ENCODE measurements around the gene CRADD.
"Not testable (repeated sequence)": the region's sequence is repeated elsewhere in the genome, so short reads cannot be mapped to it uniquely, and the experiment has no call there.

Gene CRADD

DNA sequence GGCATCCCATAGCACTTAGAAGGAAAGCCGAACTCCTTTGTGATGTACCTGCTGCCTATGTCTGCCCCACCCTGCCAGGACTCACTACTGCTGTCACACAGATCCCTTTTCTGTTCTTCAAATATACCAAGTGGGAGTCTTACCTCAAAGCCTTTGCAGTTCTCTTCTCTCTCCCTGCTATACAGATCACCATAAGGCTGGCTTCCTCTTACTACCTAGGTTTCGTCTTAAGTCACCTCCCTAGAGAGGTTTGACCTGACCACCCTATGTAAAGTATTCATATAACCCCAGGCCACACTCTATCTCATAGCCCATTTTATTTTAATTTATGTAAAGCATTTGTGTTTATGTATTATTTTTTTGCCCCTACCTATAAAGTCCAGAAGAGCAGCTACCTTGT lies 117.6 kb downstream of the CRADD start:
- Mint-ChIP-seq H3K27ac (no peak overlapping the region), H3K4me3 (no peak overlapping the region), H3K36me3 (ENCODE audit: low read depth) (peaks cover 1% of the 10 kb centered on the region), H3K27me3 (ENCODE audit: low read depth) (peaks cover 4% of the 10 kb centered on the region), H3K4me1 (ENCODE audit: low read depth) (peaks cover 18% of the 10 kb centered on the region), H3K9me3 (no peaks in the 10 kb centered on the region)

DNA sequence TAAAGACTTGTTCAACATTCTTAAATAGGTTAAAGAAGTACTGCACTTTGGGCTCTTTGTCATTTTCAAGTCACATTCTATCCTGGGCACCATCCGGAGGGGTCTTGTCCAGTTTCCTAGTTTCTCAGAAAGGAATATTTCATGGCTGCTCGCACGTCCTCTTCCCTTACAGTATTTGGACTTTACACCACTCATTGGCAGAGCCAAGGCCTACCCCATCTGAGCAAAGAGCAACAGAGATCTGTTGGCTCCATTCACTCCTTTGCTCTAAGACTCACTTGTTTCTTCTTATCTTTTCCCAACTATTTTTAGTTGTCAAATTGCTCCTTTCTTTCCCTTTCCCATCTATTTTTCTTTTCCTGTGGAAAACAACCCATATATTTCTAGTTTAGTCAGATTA lies 118.2 kb downstream of the CRADD start:
- H3K27me3 Mint-ChIP-seq (ENCODE audit: low read depth), result peaks cover 4% of the 10 kb centered on the region
- peaks cover 1% of the 10 kb centered on the region for H3K36me3 Mint-ChIP-seq (ENCODE audit: low read depth)
- H3K27ac Mint-ChIP-seq, result no peak overlapping the region

DNA sequence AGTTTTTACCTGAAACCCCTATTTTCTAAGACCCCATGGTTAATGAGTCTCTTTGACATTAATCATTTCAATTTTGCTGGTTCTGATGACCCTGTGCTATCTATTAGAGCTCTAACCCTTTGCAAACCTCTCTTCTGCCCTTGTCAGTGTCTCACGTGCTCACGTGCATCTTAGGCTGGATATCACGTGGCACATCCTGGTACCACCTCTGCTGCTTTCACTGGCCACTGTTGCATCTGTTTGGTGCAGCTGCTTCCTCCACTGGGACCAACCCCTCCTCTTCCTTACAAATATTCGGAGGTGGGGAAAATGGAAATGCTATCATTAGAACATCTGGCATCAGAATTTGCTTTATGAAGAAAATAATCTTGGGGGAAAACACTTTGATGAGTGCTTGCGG lies 119.6 kb downstream of the CRADD start:
- peaks cover 6% of the 10 kb centered on the region for H3K4me1 Mint-ChIP-seq (ENCODE audit: low read depth)
- no peaks in the 10 kb centered on the region for H3K9me3 Mint-ChIP-seq
- peaks cover 4% of the 10 kb centered on the region for H3K36me3 Mint-ChIP-seq (ENCODE audit: low read depth)
- H3K27me3 Mint-ChIP-seq (ENCODE audit: low read depth), result peaks cover 4% of the 10 kb centered on the region
- no peak overlapping the region for H3K27ac Mint-ChIP-seq
- H3K4me3 Mint-ChIP-seq, result no peak overlapping the region

More for the DNA sequence above, 118.2 kb downstream of the CRADD start:
- no peak overlapping the region for H3K4me3 Mint-ChIP-seq
- H3K9me3 Mint-ChIP-seq, result no peaks in the 10 kb centered on the region
- peaks cover 13% of the 10 kb centered on the region for H3K4me1 Mint-ChIP-seq (ENCODE audit: low read depth)

DNA sequence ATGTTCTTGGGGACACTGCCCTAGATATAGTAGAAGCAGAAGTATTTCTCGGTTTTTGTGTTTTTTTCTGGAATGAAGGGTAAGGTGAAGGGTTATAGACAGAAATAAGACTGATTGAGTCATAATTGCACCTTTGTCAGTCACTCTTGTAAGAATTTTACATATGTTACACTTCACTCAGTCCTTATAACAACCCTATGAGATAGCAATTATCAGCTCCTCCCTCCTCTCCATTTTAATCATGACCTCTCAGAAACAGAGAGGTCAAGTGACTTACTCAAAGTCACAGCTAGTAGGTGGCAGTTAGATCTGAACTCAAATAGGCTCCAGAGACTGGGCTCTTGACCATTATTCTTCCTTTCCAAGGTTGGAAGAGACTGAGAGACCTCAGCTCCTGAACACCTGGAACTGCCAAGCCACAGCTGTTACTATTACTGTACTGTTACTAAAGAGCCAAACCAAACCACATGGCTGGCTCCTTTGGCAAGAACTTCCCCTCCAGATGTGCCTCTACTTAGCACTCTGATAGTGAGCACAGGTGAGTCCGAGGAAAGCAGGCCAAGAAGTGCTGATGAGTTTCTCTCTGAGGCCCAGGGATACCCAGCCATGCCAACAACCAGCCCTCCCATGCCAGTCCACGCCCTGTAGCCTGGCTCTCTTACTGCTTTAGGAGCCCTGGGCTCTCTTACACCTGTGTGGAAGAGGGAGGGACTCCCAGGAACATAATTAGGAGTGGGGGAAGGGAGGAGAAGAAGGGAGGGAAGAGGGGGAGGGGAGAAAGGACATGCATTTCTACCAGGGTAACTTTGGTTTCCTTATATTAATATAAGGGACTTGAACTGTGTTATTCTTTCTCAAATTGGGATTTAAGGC lies 121.3 kb downstream of the CRADD start:
- peaks cover 9% of the 10 kb centered on the region for H3K36me3 Mint-ChIP-seq (ENCODE audit: low read depth)
- H3K27ac Mint-ChIP-seq, result no peak overlapping the region
- H3K27me3 Mint-ChIP-seq (ENCODE audit: low read depth), result no peaks in the 10 kb centered on the region
- no peaks in the 10 kb centered on the region for H3K9me3 Mint-ChIP-seq
- no peak overlapping the region for H3K4me3 Mint-ChIP-seq
- H3K4me1 Mint-ChIP-seq (ENCODE audit: low read depth), result peaks cover 18% of the 10 kb centered on the region

DNA sequence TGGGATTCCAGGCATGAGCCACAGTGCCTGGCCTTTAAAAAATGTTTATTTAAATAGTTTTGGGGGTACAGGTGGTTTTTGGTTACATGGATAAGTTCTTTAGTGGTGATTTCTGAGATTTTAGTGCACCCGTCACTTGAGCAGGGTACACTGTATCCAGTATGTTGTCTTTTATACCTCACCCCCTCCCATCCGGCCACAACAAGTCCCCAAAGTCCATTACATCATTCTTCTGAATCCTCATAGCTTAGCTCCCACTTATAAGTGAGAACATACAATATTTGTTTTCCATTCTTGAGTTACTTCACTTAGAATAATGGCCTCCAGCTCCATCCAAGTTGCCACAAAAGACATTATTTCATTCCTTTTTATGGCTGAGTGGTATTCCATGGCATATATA lies 124.5 kb downstream of the CRADD start:
- H3K27ac Mint-ChIP-seq; H3K36me3 Mint-ChIP-seq (ENCODE audit: low read depth); H3K27me3 Mint-ChIP-seq (ENCODE audit: low read depth); H3K9me3 Mint-ChIP-seq; H3K4me3 Mint-ChIP-seq: not testable (repeated sequence)
- H3K4me1 Mint-ChIP-seq (ENCODE audit: low read depth), result peaks cover 26% of the 10 kb centered on the region

DNA sequence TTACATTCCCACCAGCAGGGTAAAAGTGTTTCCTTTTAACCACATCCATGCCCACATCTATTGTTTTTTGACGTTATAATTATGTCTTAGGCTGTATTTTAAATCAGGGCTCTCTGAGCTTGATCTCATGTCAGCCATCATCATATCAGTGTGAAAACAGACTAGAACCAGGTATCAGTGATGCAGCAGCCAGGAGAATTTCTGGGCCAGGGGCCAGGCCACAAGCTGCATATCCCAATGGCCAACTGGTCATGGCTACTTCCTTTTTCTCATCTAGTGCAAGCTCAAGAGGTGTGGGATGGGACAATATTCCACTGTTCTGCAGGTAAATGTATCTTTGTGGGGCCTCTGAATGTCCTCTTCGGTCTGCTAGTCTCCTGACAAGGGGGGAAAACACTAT lies 125.1 kb downstream of the CRADD start:
- Mint-ChIP-seq H3K36me3 (ENCODE audit: low read depth) (peaks cover 9% of the 10 kb centered on the region), H3K9me3 (no peaks in the 10 kb centered on the region), H3K27me3 (ENCODE audit: low read depth) (no peaks in the 10 kb centered on the region), H3K4me1 (ENCODE audit: low read depth) (peaks cover 31% of the 10 kb centered on the region), H3K27ac (no peak overlapping the region), H3K4me3 (no peak overlapping the region)

DNA sequence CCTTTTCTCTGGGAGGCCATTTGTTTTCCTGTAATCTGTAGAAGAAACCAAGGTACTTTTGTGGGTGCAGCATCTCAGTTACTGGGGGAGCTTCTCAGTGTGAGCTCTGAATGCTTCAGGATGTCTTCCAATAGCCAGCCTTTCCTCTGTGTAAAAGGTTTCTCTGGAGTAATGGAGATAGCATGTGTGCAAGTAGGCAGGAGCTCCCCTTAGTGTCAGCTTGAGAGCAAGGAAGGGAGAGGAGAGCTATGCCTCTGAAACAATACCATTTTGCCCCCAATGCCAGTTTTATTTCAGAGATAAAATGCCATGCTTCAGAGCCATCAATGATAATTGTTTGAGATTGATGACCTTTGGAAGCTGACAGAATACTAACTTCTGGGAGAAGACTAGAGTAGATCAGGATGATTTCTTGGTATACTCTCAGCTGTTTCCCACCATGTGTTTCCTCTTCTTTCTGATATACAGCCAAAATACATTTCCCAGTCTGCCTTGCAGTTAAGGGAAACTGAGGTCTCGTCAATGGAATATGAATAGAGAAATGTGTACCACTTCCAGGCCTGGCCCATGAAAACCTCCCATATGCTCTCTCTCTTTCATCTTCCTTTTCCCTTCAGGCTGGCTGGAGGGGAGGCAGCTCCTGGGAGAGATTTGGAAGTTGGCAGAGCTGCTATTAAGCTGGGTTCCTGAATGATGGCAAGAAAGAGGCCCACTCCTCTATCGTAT lies 125.7 kb downstream of the CRADD start:
- Mint-ChIP-seq H3K27me3 (ENCODE audit: low read depth) (no peaks in the 10 kb centered on the region), H3K4me1 (ENCODE audit: low read depth) (peaks cover 32% of the 10 kb centered on the region), H3K27ac (no peak overlapping the region), H3K36me3 (ENCODE audit: low read depth) (peaks cover 9% of the 10 kb centered on the region), H3K4me3 (no peak overlapping the region), H3K9me3 (no peaks in the 10 kb centered on the region)

DNA sequence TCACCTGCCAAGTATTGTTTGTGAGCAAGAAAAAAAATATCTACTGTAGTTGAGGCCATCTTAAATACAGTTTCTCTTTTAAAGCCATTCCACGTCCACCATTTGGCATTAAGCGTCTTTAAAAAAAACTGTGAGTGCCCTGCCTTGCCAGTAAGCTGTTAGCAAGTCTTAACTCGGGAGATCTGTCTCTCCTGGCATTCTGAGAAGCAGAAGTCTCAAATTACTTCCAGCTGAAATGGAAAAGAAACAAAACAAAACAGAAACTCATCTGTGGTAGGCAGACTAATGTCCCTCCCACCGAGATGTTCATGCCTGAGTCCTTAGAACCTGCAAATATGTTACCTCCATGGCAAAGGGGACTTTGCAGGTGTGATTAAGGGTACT lies 126.2 kb downstream of the CRADD start:
- peaks cover 31% of the 10 kb centered on the region for H3K4me1 Mint-ChIP-seq (ENCODE audit: low read depth)
- H3K36me3 Mint-ChIP-seq (ENCODE audit: low read depth), result peaks cover 9% of the 10 kb centered on the region
- no peak overlapping the region for H3K4me3 Mint-ChIP-seq
- H3K27ac Mint-ChIP-seq, result no peak overlapping the region
- no peaks in the 10 kb centered on the region for H3K9me3 Mint-ChIP-seq
- no peaks in the 10 kb centered on the region for H3K27me3 Mint-ChIP-seq (ENCODE audit: low read depth)

DNA sequence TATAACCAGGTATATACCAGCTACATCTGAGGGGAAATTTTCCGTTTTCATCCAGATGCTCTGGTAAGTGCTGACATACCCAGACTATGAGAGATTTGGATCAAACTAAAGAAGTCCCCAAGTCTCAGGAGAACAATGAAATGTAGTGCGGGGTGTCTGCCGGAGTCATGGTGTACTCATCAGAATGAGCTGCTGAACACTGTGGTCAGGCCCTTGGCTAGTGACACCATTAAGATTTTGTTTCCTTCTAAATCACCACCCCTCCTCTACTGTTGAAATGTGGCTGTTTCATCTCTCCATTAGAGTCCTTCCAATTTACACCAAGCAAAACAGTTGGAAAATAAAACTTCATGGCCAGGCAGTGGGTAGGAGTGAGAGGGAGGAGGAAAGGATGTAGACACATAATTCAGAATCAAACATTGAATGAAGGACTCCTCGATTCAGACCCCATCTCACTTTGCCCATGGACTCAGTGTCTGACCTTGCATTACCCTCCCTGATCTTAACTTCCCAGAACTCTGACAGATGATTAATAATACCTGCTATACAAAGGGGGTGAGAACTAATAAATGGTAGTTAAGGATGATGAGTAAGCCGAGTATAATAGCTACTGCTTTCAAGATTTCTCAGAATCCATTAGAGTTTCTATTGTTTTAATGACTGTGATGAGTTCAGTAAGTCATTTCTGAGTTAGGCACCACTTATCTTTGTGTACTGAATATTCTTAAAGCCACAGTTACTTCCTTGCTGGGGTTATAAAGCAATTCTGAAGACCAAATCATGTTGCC lies 127.4 kb downstream of the CRADD start:
- H3K27me3 Mint-ChIP-seq (ENCODE audit: low read depth), result no peaks in the 10 kb centered on the region
- H3K9me3 Mint-ChIP-seq, result no peaks in the 10 kb centered on the region
- no peak overlapping the region for H3K27ac Mint-ChIP-seq
- H3K4me3 Mint-ChIP-seq, result no peak overlapping the region
- H3K4me1 Mint-ChIP-seq (ENCODE audit: low read depth), result peaks cover 30% of the 10 kb centered on the region
- peaks cover 9% of the 10 kb centered on the region for H3K36me3 Mint-ChIP-seq (ENCODE audit: low read depth)

DNA sequence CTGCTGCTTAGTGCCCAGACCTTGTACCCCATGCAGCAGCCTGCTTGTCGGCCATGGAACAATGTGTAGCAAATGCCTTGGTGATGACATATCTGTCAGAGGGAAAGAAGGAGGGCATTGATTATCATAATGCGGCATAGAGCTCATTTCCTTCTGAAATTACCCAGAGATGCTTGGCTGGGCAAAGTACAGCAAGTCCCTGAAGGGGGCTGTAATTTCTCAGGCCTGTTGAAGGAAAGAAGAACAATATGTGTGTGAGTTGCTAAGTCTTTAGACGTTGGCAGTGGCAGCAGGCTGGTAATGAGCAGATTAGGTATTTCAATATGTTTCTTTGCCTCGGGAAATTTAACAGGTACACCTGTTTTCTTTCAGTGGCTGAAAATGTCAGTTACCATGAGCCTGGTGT lies 128.6 kb downstream of the CRADD start:
- H3K27ac Mint-ChIP-seq, result no peak overlapping the region
- H3K4me1 Mint-ChIP-seq (ENCODE audit: low read depth), result peaks cover 30% of the 10 kb centered on the region
- H3K4me3 Mint-ChIP-seq, result no peak overlapping the region
- H3K9me3 Mint-ChIP-seq, result no peaks in the 10 kb centered on the region
- H3K36me3 Mint-ChIP-seq (ENCODE audit: low read depth), result peaks cover 6% of the 10 kb centered on the region
- no peaks in the 10 kb centered on the region for H3K27me3 Mint-ChIP-seq (ENCODE audit: low read depth)

DNA sequence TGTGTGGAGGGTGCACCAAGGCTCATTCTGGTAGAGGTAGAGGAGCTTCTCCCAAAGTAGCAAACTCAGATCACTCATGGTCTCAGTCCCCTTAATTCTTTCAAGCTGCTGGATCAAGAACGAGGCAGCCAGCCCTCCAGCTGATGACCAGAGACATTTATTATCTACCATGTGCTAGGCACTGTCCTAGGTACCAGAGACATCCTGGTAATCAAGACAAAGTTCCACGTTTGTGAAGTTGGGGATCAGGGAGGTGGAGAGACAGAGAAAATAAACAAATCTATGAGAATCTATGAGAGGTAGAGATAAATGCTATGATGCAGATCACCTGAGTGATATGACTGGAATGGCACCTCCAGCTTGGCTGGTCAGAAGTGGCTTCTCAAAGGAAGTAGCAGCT lies 130.2 kb downstream of the CRADD start:
- no peak overlapping the region for H3K4me3 Mint-ChIP-seq
- H3K27ac Mint-ChIP-seq, result no peak overlapping the region
- H3K9me3 Mint-ChIP-seq, result no peaks in the 10 kb centered on the region
- H3K36me3 Mint-ChIP-seq (ENCODE audit: low read depth), result peaks cover 8% of the 10 kb centered on the region
- peaks cover 38% of the 10 kb centered on the region for H3K4me1 Mint-ChIP-seq (ENCODE audit: low read depth)
- H3K27me3 Mint-ChIP-seq (ENCODE audit: low read depth), result no peaks in the 10 kb centered on the region

DNA sequence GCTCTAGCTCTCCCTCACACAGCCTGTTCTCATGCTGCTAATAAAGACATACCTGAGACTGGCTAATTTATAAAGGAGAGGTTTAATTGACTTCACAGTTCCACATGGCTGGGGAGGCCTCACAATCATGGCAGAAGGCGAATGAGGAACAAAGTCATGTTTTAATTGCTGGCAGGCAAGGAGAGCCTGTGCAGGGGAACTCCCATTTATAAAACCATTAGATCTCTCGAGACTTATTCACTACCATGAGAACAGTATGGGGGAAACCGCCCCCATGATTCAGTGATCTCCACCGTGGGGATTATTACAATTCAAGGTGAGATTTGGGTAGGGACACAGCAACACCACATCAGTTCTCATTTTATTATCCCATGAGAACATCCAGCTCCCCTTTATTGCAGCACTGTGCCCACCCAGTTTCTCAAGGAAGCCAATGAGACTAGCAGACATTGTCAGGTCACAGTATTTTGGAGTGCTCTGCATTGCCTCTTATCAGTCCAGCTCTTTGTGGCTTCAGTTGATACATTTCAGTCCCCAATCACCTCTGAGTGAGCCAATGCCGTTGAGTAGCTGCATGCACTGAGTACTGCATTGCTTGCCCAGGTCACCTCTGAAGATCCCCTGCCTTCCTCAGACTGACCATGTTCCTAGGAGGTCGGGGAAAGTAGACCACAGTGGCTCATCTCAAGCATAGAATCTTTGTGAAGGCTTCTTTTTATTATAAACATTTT lies 131.2 kb downstream of the CRADD start:
- Mint-ChIP-seq H3K4me3 (no peak overlapping the region), H3K27me3 (ENCODE audit: low read depth) (no peaks in the 10 kb centered on the region), H3K9me3 (no peaks in the 10 kb centered on the region), H3K36me3 (ENCODE audit: low read depth) (peaks cover 3% of the 10 kb centered on the region), H3K4me1 (ENCODE audit: low read depth) (peaks cover 28% of the 10 kb centered on the region), H3K27ac (no peak overlapping the region)

DNA sequence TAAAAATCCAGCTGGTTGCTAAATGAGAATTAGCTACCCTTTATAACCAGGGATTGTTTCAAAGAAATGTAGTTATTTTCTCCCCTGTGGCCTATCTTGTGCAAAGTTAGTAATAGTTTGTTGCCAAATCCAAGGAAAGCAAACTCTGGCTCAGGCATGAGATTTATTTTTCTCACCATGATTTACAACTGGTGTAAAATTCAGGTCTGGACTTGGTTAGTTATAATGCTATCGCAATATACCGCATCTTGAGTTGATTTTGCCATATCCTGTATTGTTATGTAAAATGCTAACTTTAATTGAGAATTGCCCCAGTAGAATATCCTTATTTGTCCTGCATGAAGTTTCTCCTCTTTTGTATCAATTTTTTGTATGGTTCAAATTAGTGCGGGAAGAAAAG lies 135.5 kb downstream of the CRADD start:
- no peak overlapping the region for H3K4me3 Mint-ChIP-seq
- peaks cover 20% of the 10 kb centered on the region for H3K4me1 Mint-ChIP-seq (ENCODE audit: low read depth)
- no peak overlapping the region for H3K27ac Mint-ChIP-seq
- H3K36me3 Mint-ChIP-seq (ENCODE audit: low read depth), result peaks cover 6% of the 10 kb centered on the region
- H3K27me3 Mint-ChIP-seq (ENCODE audit: low read depth), result no peaks in the 10 kb centered on the region
- H3K9me3 Mint-ChIP-seq, result no peaks in the 10 kb centered on the region

DNA sequence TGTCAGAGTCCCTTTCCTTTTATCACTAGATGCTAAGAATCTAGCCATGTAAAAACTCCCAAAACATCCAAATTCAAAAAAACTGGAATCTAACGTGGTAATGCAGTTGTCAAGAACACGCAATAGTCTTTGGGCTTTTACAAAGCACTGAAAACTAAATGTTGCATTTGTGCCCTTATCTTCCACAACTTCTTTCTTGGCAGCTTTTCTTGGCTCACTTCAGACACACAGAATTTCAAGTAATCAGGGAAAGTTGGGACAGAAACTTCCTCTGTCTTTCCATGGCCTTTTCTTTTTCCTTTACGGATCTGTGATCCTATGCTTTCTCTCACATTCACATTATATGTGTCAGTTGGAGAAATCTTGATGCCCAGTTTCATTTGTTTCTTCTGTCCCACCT lies 136.0 kb downstream of the CRADD start:
- no peaks in the 10 kb centered on the region for H3K27me3 Mint-ChIP-seq (ENCODE audit: low read depth)
- peaks cover 7% of the 10 kb centered on the region for H3K36me3 Mint-ChIP-seq (ENCODE audit: low read depth)

More for the DNA sequence above, 136.0 kb downstream of the CRADD start:
- no peak overlapping the region for H3K27ac Mint-ChIP-seq
- H3K9me3 Mint-ChIP-seq, result no peaks in the 10 kb centered on the region
- H3K4me3 Mint-ChIP-seq, result no peak overlapping the region
- H3K4me1 Mint-ChIP-seq (ENCODE audit: low read depth), result peaks cover 25% of the 10 kb centered on the region
